ENCODE data around the gene OR52E5.
A peak's percentile ranks its signal among the peaks of the same experiment; 100 is the strongest.

The OR52E5 gene

DNA sequence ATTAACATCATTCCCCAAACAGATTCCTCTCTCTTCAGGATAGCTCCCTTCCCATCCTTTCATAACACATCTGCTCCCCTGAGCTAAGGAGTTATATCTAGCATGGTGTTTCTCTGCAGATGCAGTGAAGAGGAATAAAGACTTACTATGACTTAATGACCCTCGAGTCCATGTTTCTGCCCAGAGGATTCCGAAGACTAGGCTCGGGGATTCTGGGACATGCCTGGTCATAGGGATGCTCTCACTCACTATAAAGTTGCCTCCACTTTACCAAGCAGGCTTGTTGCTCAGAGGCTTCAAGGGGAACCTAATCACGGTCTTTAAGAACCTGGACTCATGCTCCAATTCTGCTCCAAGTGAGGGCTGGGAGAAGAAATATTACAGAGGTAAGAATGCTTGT is 12.7 kb upstream of the OR52E5 start, which contains the start of gene OR52E4:
OR52E4 (plus strand) TSS at position 301 of the 400 bp plus-strand sequence. CDS start 3,664 bp downstream, outside the sequence.
- TF ChIP-seq, protein P1, sequence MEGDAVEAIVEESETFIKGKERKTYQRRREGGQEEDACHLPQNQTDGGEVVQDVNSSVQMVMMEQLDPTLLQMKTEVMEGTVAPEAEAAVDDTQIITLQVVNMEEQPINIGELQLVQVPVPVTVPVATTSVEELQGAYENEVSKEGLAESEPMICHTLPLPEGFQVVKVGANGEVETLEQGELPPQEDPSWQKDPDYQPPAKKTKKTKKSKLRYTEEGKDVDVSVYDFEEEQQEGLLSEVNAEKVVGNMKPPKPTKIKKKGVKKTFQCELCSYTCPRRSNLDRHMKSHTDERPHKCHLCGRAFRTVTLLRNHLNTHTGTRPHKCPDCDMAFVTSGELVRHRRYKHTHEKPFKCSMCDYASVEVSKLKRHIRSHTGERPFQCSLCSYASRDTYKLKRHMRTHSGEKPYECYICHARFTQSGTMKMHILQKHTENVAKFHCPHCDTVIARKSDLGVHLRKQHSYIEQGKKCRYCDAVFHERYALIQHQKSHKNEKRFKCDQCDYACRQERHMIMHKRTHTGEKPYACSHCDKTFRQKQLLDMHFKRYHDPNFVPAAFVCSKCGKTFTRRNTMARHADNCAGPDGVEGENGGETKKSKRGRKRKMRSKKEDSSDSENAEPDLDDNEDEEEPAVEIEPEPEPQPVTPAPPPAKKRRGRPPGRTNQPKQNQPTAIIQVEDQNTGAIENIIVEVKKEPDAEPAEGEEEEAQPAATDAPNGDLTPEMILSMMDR (IDR thresholded peaks at IDR 0.05; ENCODE audit: borderline replicate concordance, insufficient read depth, low read depth, low read length), result no peak
- no peak within 1 kb of the TSS for H3K4me3 ChIP-seq (ENCODE audit: low read depth, low read length)

DNA sequence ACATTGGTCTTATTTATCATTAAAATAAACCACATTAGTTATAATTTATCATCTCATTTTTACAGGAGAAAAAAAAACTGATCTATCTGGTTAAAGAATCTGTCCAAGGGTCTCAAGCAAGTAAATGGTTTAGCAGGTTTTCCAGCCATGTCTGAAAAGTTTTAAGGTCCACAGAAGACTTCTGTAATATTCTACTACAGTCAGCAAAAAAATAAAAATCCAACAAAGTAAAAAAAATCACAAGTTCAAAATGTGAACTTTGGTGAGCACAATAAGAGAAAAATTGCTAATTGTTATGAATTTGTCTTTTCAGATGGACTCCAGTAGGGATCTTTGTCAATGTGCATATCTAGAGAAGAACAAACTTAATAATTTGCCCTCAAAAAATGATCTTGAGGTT is 11.3 kb upstream of the OR52E5 start:
- no peak overlapping the region for H3K4me3 ChIP-seq (ENCODE audit: low read depth, low read length)
- TF ChIP-seq, protein P1 (IDR thresholded peaks at IDR 0.05; ENCODE audit: borderline replicate concordance, insufficient read depth, low read depth, low read length), result no peak

DNA sequence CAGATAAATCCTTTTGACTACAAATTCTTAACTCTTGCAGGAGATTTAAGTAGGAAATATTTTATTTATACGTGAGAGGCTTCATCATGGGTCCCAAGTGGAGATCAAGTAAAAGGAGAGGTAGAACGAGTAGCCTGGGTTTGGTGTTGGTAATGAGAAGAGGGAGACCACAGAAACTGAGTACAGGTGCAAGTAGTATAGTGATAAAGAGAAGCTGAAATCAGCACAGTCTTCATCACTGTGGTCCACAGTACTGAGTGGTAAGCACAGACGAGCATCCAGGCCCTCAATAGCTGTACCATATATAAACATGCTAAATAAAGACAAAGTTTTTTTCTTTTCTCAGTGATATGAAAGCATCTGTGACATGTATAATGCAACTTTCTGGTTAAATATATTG is 5.8 kb upstream of the OR52E5 start:
- TF ChIP-seq, protein P1 (IDR thresholded peaks at IDR 0.05; ENCODE audit: borderline replicate concordance, insufficient read depth, low read depth, low read length), result no peak
- H3K4me3 ChIP-seq (ENCODE audit: low read depth, low read length), result no peak overlapping the region

DNA sequence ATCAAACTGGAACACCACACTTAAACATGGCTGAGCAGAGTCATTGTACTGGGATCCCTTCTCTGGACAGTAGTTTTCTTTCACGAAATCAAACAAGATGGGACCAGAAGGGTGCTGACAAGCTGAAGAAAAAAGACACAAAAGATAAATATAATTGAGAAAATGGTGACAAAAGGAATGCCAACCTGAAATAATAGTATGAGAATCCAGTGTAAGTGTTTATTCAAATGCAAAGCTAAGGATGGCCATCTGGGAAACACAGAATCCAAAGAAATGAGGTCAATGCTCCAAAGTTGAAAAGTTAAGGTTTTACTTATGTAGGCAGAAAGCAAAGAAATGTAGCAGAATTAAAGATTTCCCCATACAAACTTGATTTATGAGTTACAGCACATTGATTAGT is 5.3 kb upstream of the OR52E5 start:
- H3K4me3 ChIP-seq (ENCODE audit: low read depth, low read length), result no peak overlapping the region
- TF ChIP-seq, protein P1 (IDR thresholded peaks at IDR 0.05; ENCODE audit: borderline replicate concordance, insufficient read depth, low read depth, low read length), result no peak

DNA sequence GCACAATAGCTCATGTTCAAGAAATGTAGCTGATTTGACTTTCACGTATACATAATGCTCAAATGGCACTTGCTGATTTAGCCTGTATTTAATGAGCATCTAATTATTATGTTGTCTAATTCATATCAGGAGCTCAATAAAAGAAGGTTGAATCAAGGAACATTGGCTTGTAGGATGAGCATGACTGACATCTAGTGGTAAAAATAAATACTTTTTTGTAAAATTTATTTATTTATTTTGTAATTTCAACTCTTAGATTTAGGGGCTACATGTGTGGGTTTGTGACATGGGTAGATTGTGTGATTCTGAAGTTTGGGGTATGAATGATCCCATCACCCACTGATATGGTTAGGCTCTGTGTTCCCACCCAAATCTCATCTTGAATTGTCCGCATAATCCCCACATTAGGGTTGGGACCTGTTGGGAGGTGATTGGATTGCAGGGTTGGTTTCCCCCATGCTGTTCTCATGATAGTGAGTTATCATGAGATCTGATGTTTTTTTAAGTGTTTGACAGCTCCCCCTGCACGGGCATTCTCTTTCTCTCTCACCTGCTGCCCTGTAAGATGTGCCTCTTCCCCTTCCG is 1.7 kb upstream of the OR52E5 start:
- TF ChIP-seq, protein P1 (IDR thresholded peaks at IDR 0.05; ENCODE audit: borderline replicate concordance, insufficient read depth, low read depth, low read length), result 0 out of 2 replicates have a peak, but pooled peaks have one; percentile 16
- no peak overlapping the region for H3K4me3 ChIP-seq (ENCODE audit: low read depth, low read length)

DNA sequence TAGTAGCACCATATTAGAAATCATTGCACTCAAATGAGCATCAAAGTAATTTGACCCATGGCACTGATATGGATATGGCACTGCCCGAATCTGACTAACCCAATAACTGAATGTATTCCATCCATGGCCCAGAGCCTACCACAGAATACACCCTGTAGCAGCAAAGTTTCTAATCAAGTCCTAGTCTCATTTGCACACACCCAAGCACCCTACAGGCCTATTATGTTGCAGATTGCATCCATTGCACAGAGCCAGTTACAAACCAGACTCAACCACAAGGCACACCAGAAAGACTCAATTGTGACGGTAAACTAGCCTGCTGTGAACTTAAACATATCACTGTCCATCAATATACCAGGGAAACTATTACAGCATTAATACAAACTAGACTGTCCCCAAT is 6.5 kb downstream of the OR52E5 start:
- no peak overlapping the region for H3K4me3 ChIP-seq (ENCODE audit: low read depth, low read length)
- TF ChIP-seq, protein P1 (IDR thresholded peaks at IDR 0.05; ENCODE audit: borderline replicate concordance, insufficient read depth, low read depth, low read length), result no peak

DNA sequence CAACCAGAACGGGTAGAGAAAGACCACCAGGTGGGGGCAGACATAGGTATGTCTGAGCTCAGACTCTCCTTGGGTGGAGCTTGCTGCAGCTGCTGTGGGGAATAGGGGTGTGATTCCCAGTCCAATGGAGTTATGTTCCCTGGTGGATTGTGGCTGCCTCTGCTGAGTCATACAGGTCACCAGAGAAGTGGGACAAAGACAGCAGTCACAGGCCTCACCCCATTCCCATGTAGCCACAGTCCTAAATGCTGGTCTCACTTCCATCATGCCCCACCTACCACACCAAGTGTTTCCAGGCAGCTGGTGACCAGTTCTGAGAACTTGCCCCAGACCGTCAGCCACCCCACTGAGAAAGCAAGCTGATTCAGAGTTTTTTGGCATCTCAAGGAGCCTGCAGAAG is 17.5 kb downstream of the OR52E5 start:
- H3K4me3 ChIP-seq (ENCODE audit: low read depth, low read length), result no peak overlapping the region
- TF ChIP-seq, protein P1 (IDR thresholded peaks at IDR 0.05; ENCODE audit: borderline replicate concordance, insufficient read depth, low read depth, low read length), result no peak

Measured in GM12875 (cell line).